Measurements from ENCODE around the gene IL10RA.
"Not testable (repeated sequence)": the region's sequence is repeated elsewhere in the genome, so short reads cannot be mapped to it uniquely, and the experiment has no call there.

The IL10RA gene

GRCh38 chr11:117962826-117963225, 23.4 kb upstream of the IL10RA start:
- no peak for DNase-seq

GRCh38 chr11:117966908-117967307, 19.3 kb upstream of the IL10RA start:
- DNase-seq = no peak

- DNase-seq = no peak
These were observed 16.8 kb upstream of the IL10RA start for GRCh38 chr11:117969160-117969991.

GRCh38 chr11:117970400-117971024, 15.7 kb upstream of the IL10RA start:
- DNase-seq = no peak

- DNase-seq = no peak
These were observed 14.2 kb upstream of the IL10RA start for GRCh38 chr11:117972044-117972443.

- no peak for DNase-seq
These were observed 13.3 kb upstream of the IL10RA start for GRCh38 chr11:117972629-117973502.

- DNase-seq = no peak
These were observed 12.7 kb upstream of the IL10RA start for GRCh38 chr11:117973503-117973860.

GRCh38 chr11:117976445-117976844, 9.7 kb upstream of the IL10RA start:
- no peak for DNase-seq

GRCh38 chr11:117977029-117977428, 9.2 kb upstream of the IL10RA start:
- no peak for DNase-seq

- DNase-seq = not testable (repeated sequence)
These were observed 8.5 kb upstream of the IL10RA start for GRCh38 chr11:117977612-117978264.

- not testable (repeated sequence) for DNase-seq
These were observed 7.8 kb upstream of the IL10RA start for GRCh38 chr11:117978291-117978910.

GRCh38 chr11:117978991-117979390, 7.2 kb upstream of the IL10RA start:
- DNase-seq = no peak

- no peak for DNase-seq
These were observed 6.5 kb upstream of the IL10RA start for GRCh38 chr11:117979481-117980211.

- no peak for DNase-seq
These were observed 5.9 kb upstream of the IL10RA start for GRCh38 chr11:117980280-117980679.

GRCh38 chr11:117980720-117981119, 5.5 kb upstream of the IL10RA start:
- no peak for DNase-seq

- DNase-seq = no peak
These were observed 3.1 kb upstream of the IL10RA start for GRCh38 chr11:117983163-117983475.

- DNase-seq = no peak
These were observed 1.7 kb upstream of the IL10RA start for GRCh38 chr11:117984476-117984875.

GRCh38 chr11:117986981-117987574, 884 bp downstream of the IL10RA start:
- DNase-seq = no peak

- DNase-seq = no peak
These were observed 3.3 kb downstream of the IL10RA start for GRCh38 chr11:117989351-117990102.

GRCh38 chr11:117992136-117992535, 5.9 kb downstream of the IL10RA start:
- no peak for DNase-seq

GRCh38 chr11:117992620-117993019, 6.4 kb downstream of the IL10RA start:
- no peak for DNase-seq

Data from NCI-H1694 (cell line).